Lung (tissue), 12 donors: ENCODE measurements around the gene LDLRAD4. TPM values are rescaled to one million over a fixed set of nuclear protein-coding genes. Genes with fewer than 3 reads are reported as not detected.

Source experiments
- ATAC-seq: fragments of 200-7000 bp; cut with Tn5 transposase; one replicate; pipeline ENCODE4 v1.9.1; 2020; ENCODE audit warnings: moderate number of reproducible peaks; ENCODE audit not compliant: insufficient read depth, low FRiP score
- DNase-seq, 3 donors: peaks; one replicate each; pipeline ENCODE4 v3.0.0-alpha.2; 2013 to 2017
- H3K27ac ChIP-seq, 2 donors: one replicate each; pipeline ENCODE4 v1.5.1; 2013; ENCODE audit warnings: mild to moderate bottlenecking in 2 of 2, moderate library complexity in 2 of 2, control low read depth in 1 of 2, inconsistent platforms in 1 of 2, low read depth in 1 of 2, low read length in 1 of 2
- H3K27me3 ChIP-seq, 3 donors: one replicate each; pipeline ENCODE4 v1.5.1; 2013; ENCODE audit warnings: low read length in 2 of 3; ENCODE audit not compliant: control insufficient read depth in 3 of 3, insufficient read depth in 3 of 3
- H3K36me3 ChIP-seq, 4 donors: one replicate each; pipeline ENCODE4 v1.5.1; 2013; ENCODE audit warnings: low read length in 4 of 4, mild to moderate bottlenecking in 1 of 4, moderate library complexity in 1 of 4; ENCODE audit not compliant: control insufficient read depth in 4 of 4, insufficient read depth in 4 of 4
- H3K4me1 ChIP-seq, 5 donors: one replicate each; pipeline ENCODE4 v1.5.1; 2013; ENCODE audit warnings: low read length in 5 of 5, mild to moderate bottlenecking in 2 of 5, moderate library complexity in 1 of 5; ENCODE audit not compliant: control insufficient read depth in 5 of 5, insufficient read depth in 5 of 5
- H3K4me3 ChIP-seq: one replicate; pipeline ENCODE4 v1.5.1; 2013; ENCODE audit warnings: mild to moderate bottlenecking, control low read depth, moderate library complexity
- H3K9ac ChIP-seq, 2 donors: one replicate each; pipeline ENCODE4 v1.5.1; 2013; ENCODE audit warnings: low read length in 2 of 2, control low read depth in 1 of 2; ENCODE audit not compliant: insufficient read depth in 1 of 2
- H3K9me3 ChIP-seq, 4 donors: one replicate each; pipeline ENCODE4 v1.5.1; 2013; ENCODE audit warnings: low read length in 3 of 4, mild to moderate bottlenecking in 1 of 4, moderate library complexity in 1 of 4; ENCODE audit not compliant: control insufficient read depth in 4 of 4, insufficient read depth in 3 of 4
- CTCF ChIP-seq: IDR thresholded peaks from 2 replicates; pipeline ENCODE4 v1.5.1; 2012; ENCODE audit warnings: mild to moderate bottlenecking; ENCODE audit errors: control extremely low read depth, extremely low read depth
- WGBS, 2 donors: extraction: QIAGEN DNeasy Blood & Tissue Kit; methylation state at CpG; one replicate each; pipeline ENCODE4 v1.1.7; 2013; 5-methylcytosine and 5-hydroxymethylcytosine counted together
- polyA plus RNA-seq, 2 donors: library from polyadenylated mRNA; stranded (reverse); fragments of 200-250 nt; gene quantifications; one replicate each; pipeline ENCODE4 v1.2.1, GENCODE V29; 2013
- total RNA-seq, 2 donors: library from RNA; depleted of rRNA in 1 of 2; stranded (reverse); fragments of >200 nt in 1 of 2; gene quantifications; one replicate each; pipeline ENCODE4 v1.2.1, GENCODE V29; 2014 to 2021
- donor health status: control.
- donor health status: control.
- donor health status: Bipolar disorder and iron deficiency.
- donor health status: healthy.
- donor health status: DM: yes; HTN: yes; CAD: no.

LDLRAD4 gene
- total and polyA plus RNA-seq, 4 donors, result 3.2 to 62.4 (median 19.9) TPM

GRCh38 chr18:13521418-13521817 lies 302.9 kb downstream of the LDLRAD4 start:
- WGBS, 2 donors, result 66 to 85% methylated on average over 4 of the region's 4 CpGs
- peaks cover 0 to 2% (median 0%) of the 10 kb centered on the region in 5 donors for H3K4me1 ChIP-seq
- ATAC-seq, result no peak
- no peak overlapping the region for H3K9ac ChIP-seq
- H3K36me3 ChIP-seq, result peaks cover 0 to 5% (median 2%) of the 10 kb centered on the region in 4 donors
- H3K9me3 ChIP-seq, result peaks cover 0 to 5% (median 1%) of the 10 kb centered on the region in 4 donors
- no peaks in the 10 kb centered on the region for H3K27me3 ChIP-seq
- H3K4me3 ChIP-seq, result no peak overlapping the region
- no peak for TF ChIP-seq CTCF
- no peak for DNase-seq
- no peak overlapping the region for H3K27ac ChIP-seq

GRCh38 chr18:13522256-13522655 lies 303.7 kb downstream of the LDLRAD4 start:
- H3K9ac ChIP-seq, result no peak overlapping the region
- no peak overlapping the region for H3K27ac ChIP-seq
- no peak overlapping the region for H3K4me3 ChIP-seq
- no peaks in the 10 kb centered on the region for H3K27me3 ChIP-seq
- peaks cover 0 to 2% (median 0%) of the 10 kb centered on the region in 5 donors for H3K4me1 ChIP-seq
- DNase-seq (no peak), ATAC-seq (no peak)
- WGBS, 2 donors, result 81 to 87% methylated on average over 2 of the region's 2 CpGs
- no peak for TF ChIP-seq CTCF
- peaks cover 0 to 2% (median under 1%) of the 10 kb centered on the region in 4 donors for H3K36me3 ChIP-seq
- peaks cover 0 to 5% (median 0%) of the 10 kb centered on the region in 4 donors for H3K9me3 ChIP-seq

GRCh38 chr18:13522861-13523660 lies 304.5 kb downstream of the LDLRAD4 start:
- H3K27me3 ChIP-seq, result no peaks in the 10 kb centered on the region
- no peak for TF ChIP-seq CTCF
- DNase-seq (no peak), ATAC-seq (no peak)
- WGBS, 2 donors, result 88 to 89% methylated on average over 15 of the region's 15 CpGs
- H3K9me3 ChIP-seq, result peaks cover 0 to 4% (median 0%) of the 10 kb centered on the region in 4 donors
- H3K9ac ChIP-seq, result no peak overlapping the region
- peaks cover 0 to 2% (median 0%) of the 10 kb centered on the region in 5 donors for H3K4me1 ChIP-seq
- no peak overlapping the region for H3K4me3 ChIP-seq
- no peak overlapping the region for H3K27ac ChIP-seq
- H3K36me3 ChIP-seq, result no peaks in the 10 kb centered on the region
